GM12892 (cell line): ENCODE results near the gene CRMP1.

Experiments used
- POLR2A ChIP-seq: IDR thresholded peaks from 2 replicates; pipeline ENCODE4 v1.6.1; 2011; ENCODE audit warnings: low read depth, low read length, control low read depth
- POLR2AphosphoS5 ChIP-seq: IDR thresholded peaks from 2 replicates; pipeline ENCODE4 v1.6.1; 2011; ENCODE audit warnings: low read depth, low read length, control low read depth

DNA sequence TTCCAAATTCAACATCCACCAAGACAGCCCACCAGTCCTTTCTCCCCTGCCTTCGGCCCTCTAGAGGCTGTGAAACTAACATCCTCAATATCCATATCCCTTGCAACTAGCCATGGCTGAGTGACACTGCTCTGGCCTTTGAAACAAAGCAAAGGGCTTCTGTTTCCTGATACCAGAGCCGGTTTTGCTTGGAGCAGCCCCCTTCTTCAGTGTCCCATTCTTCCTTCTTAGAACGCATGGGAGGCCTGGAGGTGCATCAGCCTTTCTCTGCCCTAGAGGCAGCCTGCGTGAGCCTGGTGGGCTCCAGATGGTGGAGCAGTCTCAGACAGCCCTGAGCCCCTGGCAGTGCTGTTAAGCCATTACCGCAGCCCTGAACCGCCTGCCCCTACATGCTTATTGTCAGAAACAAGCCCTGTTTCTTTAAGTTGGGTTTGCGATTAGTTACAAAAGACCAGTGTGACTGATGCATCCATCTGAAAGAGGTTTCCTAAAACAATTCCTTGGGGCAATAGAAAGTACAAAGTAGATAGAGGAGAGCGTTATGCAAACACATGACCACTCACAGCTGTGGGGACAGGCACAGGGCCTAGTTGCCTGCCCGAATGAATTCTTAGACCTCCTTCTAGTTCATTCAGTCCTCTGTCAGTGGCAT, 107.8 kb downstream of the CRMP1 start:
- TF ChIP-seq POLR2A = no peak
- TF ChIP-seq POLR2AphosphoS5 = no peak
